H9 (cell line): ENCODE measurements around the gene TUFT1. TPM values are rescaled to one million over a fixed set of nuclear protein-coding genes. Genes with fewer than 3 reads are reported as not detected.

Experiments
- DNase-seq: peaks from one replicate; pipeline ENCODE4 v3.0.0-alpha.2; 2017
- H2AFZ ChIP-seq: one replicate; pipeline ENCODE4 v1.6.1; 2013; ENCODE audit warnings: mild to moderate bottlenecking, low read length, control low read depth, moderate library complexity
- H2AK5ac ChIP-seq: 2 replicates; pipeline ENCODE4 v1.6.1; 2013; ENCODE audit warnings: low read length, control low read depth, mixed read lengths; ENCODE audit not compliant: insufficient read length
- H2BK120ac ChIP-seq: one replicate; pipeline ENCODE4 v1.6.1; 2013; ENCODE audit warnings: low read depth, mild to moderate bottlenecking, low read length, control low read depth, inconsistent platforms; ENCODE audit not compliant: poor library complexity, severe bottlenecking
- H2BK12ac ChIP-seq: 2 replicates; pipeline ENCODE4 v1.6.1; 2013; ENCODE audit warnings: low read length, control low read depth, mixed read lengths, low read depth; ENCODE audit not compliant: insufficient read length
- H2BK15ac ChIP-seq: 2 replicates; pipeline ENCODE4 v1.6.1; 2013; ENCODE audit warnings: low read depth, low read length, control low read depth
- H2BK20ac ChIP-seq: one replicate; pipeline ENCODE4 v1.6.1; 2013; ENCODE audit warnings: low read depth, mild to moderate bottlenecking, low read length, control low read depth, inconsistent platforms; ENCODE audit not compliant: poor library complexity, severe bottlenecking
- H2BK5ac ChIP-seq: 2 replicates; pipeline ENCODE4 v1.6.1; 2013; ENCODE audit warnings: low read length, control low read depth, mixed read lengths; ENCODE audit not compliant: insufficient read length
- H3K14ac ChIP-seq: 2 replicates; pipeline ENCODE4 v1.6.1; 2013; ENCODE audit warnings: low read length, control low read depth; ENCODE audit not compliant: insufficient read depth
- H3K18ac ChIP-seq: 2 replicates; pipeline ENCODE4 v1.6.1; 2013; ENCODE audit warnings: low read depth, mild to moderate bottlenecking, mixed read lengths, low read length, control low read depth; ENCODE audit not compliant: insufficient read length
- H3K23ac ChIP-seq: 2 replicates; pipeline ENCODE4 v1.6.1; 2013; ENCODE audit warnings: low read length, control low read depth, mixed read lengths, low read depth; ENCODE audit not compliant: insufficient read length
- H3K23me2 ChIP-seq: 2 replicates; pipeline ENCODE4 v1.6.1; 2013; ENCODE audit warnings: low read depth, mild to moderate bottlenecking, mixed read lengths, low read length, control low read depth; ENCODE audit not compliant: insufficient read length, poor library complexity, severe bottlenecking
- H3K27ac ChIP-seq: 2 replicates; pipeline ENCODE4 v1.5.1; 2013; ENCODE audit warnings: low read length, control low read depth, mixed read lengths, low read depth; ENCODE audit not compliant: insufficient read length
- H3K27me3 ChIP-seq: 2 replicates; pipeline ENCODE4 v1.6.1; 2013; ENCODE audit warnings: low read length, control low read depth, inconsistent platforms; ENCODE audit not compliant: insufficient read depth
- H3K4ac ChIP-seq: 2 replicates; pipeline ENCODE4 v1.6.1; 2013; ENCODE audit warnings: low read depth, mild to moderate bottlenecking, control low read depth, inconsistent platforms, low read length, moderate library complexity
- H3K4me1 ChIP-seq: 2 replicates; pipeline ENCODE4 v1.6.1; 2013; ENCODE audit warnings: low read length, control low read depth, inconsistent platforms; ENCODE audit not compliant: insufficient read depth
- H3K4me2 ChIP-seq: 2 replicates; pipeline ENCODE4 v1.6.1; 2013; ENCODE audit warnings: low read length, control low read depth, mixed read lengths; ENCODE audit not compliant: insufficient read length, insufficient read depth
- H3K56ac ChIP-seq: 2 replicates; pipeline ENCODE4 v1.6.1; 2013; ENCODE audit warnings: low read depth, mild to moderate bottlenecking, mixed read lengths, low read length, control low read depth; ENCODE audit not compliant: insufficient read length
- H3K79me1 ChIP-seq: 2 replicates; pipeline ENCODE4 v1.6.1; 2013; ENCODE audit warnings: low read depth, mild to moderate bottlenecking, moderate library complexity, low read length, control low read depth, inconsistent platforms; ENCODE audit not compliant: insufficient read depth, poor library complexity, severe bottlenecking
- H3K79me2 ChIP-seq: 2 replicates; pipeline ENCODE4 v1.6.1; 2013; ENCODE audit warnings: low read length, control low read depth, inconsistent platforms; ENCODE audit not compliant: insufficient read depth
- H3K9ac ChIP-seq: 2 replicates; pipeline ENCODE4 v1.6.1; 2013; ENCODE audit warnings: low read length, control low read depth, mixed read lengths; ENCODE audit not compliant: insufficient read length; ENCODE audit errors: extremely low read depth
- H3K9me3 ChIP-seq: one replicate; pipeline ENCODE4 v1.6.1; 2013; ENCODE audit warnings: low read depth, low read length, inconsistent platforms; ENCODE audit not compliant: control insufficient read depth
- H3T11ph ChIP-seq: one replicate; pipeline ENCODE4 v1.6.1; 2013; ENCODE audit warnings: mild to moderate bottlenecking, low read length, control low read depth, inconsistent platforms
- H4K20me1 ChIP-seq: one replicate; pipeline ENCODE4 v1.6.1; 2013; ENCODE audit not compliant: control insufficient read depth, insufficient read length, insufficient read depth
- H4K5ac ChIP-seq: 2 replicates; pipeline ENCODE4 v1.6.1; 2013; ENCODE audit warnings: low read depth, mild to moderate bottlenecking, mixed read lengths, low read length, control low read depth; ENCODE audit not compliant: insufficient read length
- H4K8ac ChIP-seq: replicated peaks from 2 replicates; pipeline ENCODE4 v1.6.1; 2013; ENCODE audit warnings: low read length, control low read depth, mixed read lengths, low read depth; ENCODE audit not compliant: insufficient read length
- H4K91ac ChIP-seq: 2 replicates; pipeline ENCODE4 v1.6.1; 2013; ENCODE audit warnings: low read depth, mild to moderate bottlenecking, moderate library complexity, mixed read lengths, low read length, control low read depth; ENCODE audit not compliant: insufficient read length
- H3K27ac Mint-ChIP-seq, 3 experiments: 2 replicates in 2 of 3; 3 replicates in 1 of 3; pipeline ENCODE4 v1.8.0; 2020 to 2021; ENCODE audit warnings: mixed read lengths in 3 of 3, mild to moderate bottlenecking in 1 of 3, moderate library complexity in 1 of 3
- H3K27me3 Mint-ChIP-seq: 2 replicates; pipeline ENCODE4 v1.8.0; 2021; ENCODE audit warnings: low read depth, mild to moderate bottlenecking, moderate library complexity, mixed read lengths
- H3K36me3 Mint-ChIP-seq, 3 experiments: 2 replicates in 2 of 3; 3 replicates in 1 of 3; pipeline ENCODE4 v1.8.0; 2020 to 2021; ENCODE audit warnings: low read depth in 3 of 3, mixed read lengths in 3 of 3; ENCODE audit not compliant: insufficient read depth in 1 of 3
- H3K4me1 Mint-ChIP-seq, 2 experiments: 2 replicates each; pipeline ENCODE4 v1.8.0; 2020; ENCODE audit warnings: mixed read lengths in 2 of 2
- H3K4me3 Mint-ChIP-seq, 2 experiments: 2 replicates in 1 of 2; 3 replicates in 1 of 2; pipeline ENCODE4 v1.8.0; 2020 to 2021; ENCODE audit warnings: mild to moderate bottlenecking in 2 of 2, mixed read lengths in 2 of 2, moderate library complexity in 1 of 2
- H3K9me3 Mint-ChIP-seq, 2 experiments: 2 replicates in 1 of 2; 3 replicates in 1 of 2; pipeline ENCODE4 v1.8.0; 2020; ENCODE audit warnings: mild to moderate bottlenecking in 2 of 2, mixed read lengths in 2 of 2, moderate library complexity in 1 of 2
- CTCF ChIP-seq: fragments of 200-600 bp; sonication (generic); conservative IDR thresholded peaks from 3 replicates; pipeline ENCODE4 v1.8.0; 2021; ENCODE audit warnings: antibody characterized with exemption, mild to moderate bottlenecking
- WGBS: extraction: QIAGEN DNeasy Blood & Tissue Kit; methylation state at CpG from one replicate; pipeline ENCODE4 v1.1.7; 2013; ENCODE audit warnings: missing lambda C conversion rate, low lambda C conversion rate, mixed read lengths; ENCODE audit not compliant: insufficient read length; ENCODE audit errors: extremely low coverage; 5-methylcytosine and 5-hydroxymethylcytosine counted together
- total RNA-seq: library from RNA; stranded (reverse); gene quantifications from 2 replicates; pipeline ENCODE4 v1.2.1, GENCODE V29; 2021

The TUFT1 gene
- total RNA-seq, 1 experiment from 2014 or later = 6.2 TPM

- Mint-ChIP-seq H3K36me3 (peaks cover 2 to 13% (median 6%) of the 10 kb centered on the region in 3 experiments; a peak in 6 of 7 replicates), H3K4me3 (no peak overlapping the region), H3K27ac (peak overlapping the region in 1 of 3 experiments; percentile 24; a peak in 1 of 7 replicates), H3K27me3 (no peaks in the 10 kb centered on the region), H3K9me3 (no peaks in the 10 kb centered on the region), H3K4me1 (peaks cover 7 to 10% of the 10 kb centered on the region in 2 experiments; a peak in 3 of 4 replicates)
- Histone ChIP-seq H3K9ac (no peak overlapping the region), H3K23me2 (no peaks in the 10 kb centered on the region), H3T11ph (no peak overlapping the region), H4K8ac (no peak overlapping the region), H4K91ac (no peak overlapping the region), H2BK5ac (no peak overlapping the region), H3K4me1 (no peaks in the 10 kb centered on the region), H2BK15ac (no peak overlapping the region), H3K18ac (no peak overlapping the region), H3K14ac (no peak overlapping the region), H4K5ac (no peak overlapping the region), H2BK120ac (no peak overlapping the region), H2AK5ac (no peak overlapping the region), H3K79me2 (no peaks in the 10 kb centered on the region), H2BK20ac (no peak overlapping the region), H3K79me1 (peaks cover 4% of the 10 kb centered on the region), H3K23ac (no peak overlapping the region), H3K27me3 (no peaks in the 10 kb centered on the region), H2AFZ (no peak overlapping the region), H3K9me3 (no peaks in the 10 kb centered on the region), H2BK12ac (no peak overlapping the region), H4K20me1 (no peaks in the 10 kb centered on the region), H3K4me2 (no peak overlapping the region), H3K27ac (no peak overlapping the region), H3K56ac (no peak overlapping the region), H3K4ac (no peak overlapping the region)
- WGBS = no CpG with 5 or more reads among the region's 1 CpG
- no peak for DNase-seq
- no peak for TF ChIP-seq CTCF
These were observed 22.6 kb downstream of the TUFT1 start for GRCh38 chr1:151562661-151563060.
